Measurements from ENCODE around the gene GARIN1A.

DNA sequence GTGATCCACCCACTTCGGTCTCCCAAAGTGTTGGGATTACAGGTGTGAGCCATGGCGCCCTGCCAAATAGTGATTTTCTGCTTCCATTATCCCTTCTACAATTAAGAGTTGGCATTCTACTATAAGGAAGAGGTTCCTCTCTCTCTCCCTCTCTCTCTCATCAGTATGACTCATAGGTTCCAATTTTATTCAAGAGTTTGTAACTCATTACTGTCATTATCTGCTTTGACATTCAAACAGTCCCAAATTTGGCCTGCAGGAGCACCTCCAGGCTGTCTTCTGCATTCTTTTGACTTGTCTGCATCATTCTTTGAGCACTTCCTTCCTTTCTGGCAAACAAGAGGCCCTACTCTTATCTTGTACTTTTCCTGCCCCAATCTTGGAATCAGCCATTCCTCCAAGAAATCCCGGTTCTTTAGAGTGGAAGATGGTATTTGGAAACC is 33.8 kb downstream of the GARIN1A start:
- TF ChIP-seq POLR2A (IDR thresholded peaks at IDR 0.05) = no peak
- TF ChIP-seq, protein P1, sequence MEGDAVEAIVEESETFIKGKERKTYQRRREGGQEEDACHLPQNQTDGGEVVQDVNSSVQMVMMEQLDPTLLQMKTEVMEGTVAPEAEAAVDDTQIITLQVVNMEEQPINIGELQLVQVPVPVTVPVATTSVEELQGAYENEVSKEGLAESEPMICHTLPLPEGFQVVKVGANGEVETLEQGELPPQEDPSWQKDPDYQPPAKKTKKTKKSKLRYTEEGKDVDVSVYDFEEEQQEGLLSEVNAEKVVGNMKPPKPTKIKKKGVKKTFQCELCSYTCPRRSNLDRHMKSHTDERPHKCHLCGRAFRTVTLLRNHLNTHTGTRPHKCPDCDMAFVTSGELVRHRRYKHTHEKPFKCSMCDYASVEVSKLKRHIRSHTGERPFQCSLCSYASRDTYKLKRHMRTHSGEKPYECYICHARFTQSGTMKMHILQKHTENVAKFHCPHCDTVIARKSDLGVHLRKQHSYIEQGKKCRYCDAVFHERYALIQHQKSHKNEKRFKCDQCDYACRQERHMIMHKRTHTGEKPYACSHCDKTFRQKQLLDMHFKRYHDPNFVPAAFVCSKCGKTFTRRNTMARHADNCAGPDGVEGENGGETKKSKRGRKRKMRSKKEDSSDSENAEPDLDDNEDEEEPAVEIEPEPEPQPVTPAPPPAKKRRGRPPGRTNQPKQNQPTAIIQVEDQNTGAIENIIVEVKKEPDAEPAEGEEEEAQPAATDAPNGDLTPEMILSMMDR (IDR thresholded peaks at IDR 0.05) = no peak
- no peak for TF ChIP-seq EP300 (IDR thresholded peaks at IDR 0.05)
